ENCODE data around the gene JOSD2.
A peak's percentile ranks its signal among the peaks of the same experiment; 100 is the strongest.

The JOSD2 gene

GRCh38 chr19:50511069-50511822 lies at the start of gene JOSD2:
JOSD2 (minus strand) TSS chr19:50511191; CDS start chr19:50510431, 760 bp downstream.
- peak; percentile 99 for DNase-seq

GRCh38 chr19:50559636-50560035 lies 48.6 kb upstream of the JOSD2 start:
- no peak for DNase-seq

GRCh38 chr19:50558449-50558848 lies 47.5 kb upstream of the JOSD2 start:
- DNase-seq = no peak

- no peak for DNase-seq
Measured at GRCh38 chr19:50558039-50558438, 47.0 kb upstream of the JOSD2 start.

- no peak for DNase-seq
Measured at GRCh38 chr19:50557009-50557613, 46.1 kb upstream of the JOSD2 start.

- DNase-seq = peak; percentile 18 to 73
Measured at GRCh38 chr19:50556282-50557008, 45.5 kb upstream of the JOSD2 start.

- no peak for DNase-seq
Measured at GRCh38 chr19:50555450-50556281, 44.7 kb upstream of the JOSD2 start.

GRCh38 chr19:50555033-50555432 lies 44.0 kb upstream of the JOSD2 start:
- no peak for DNase-seq

GRCh38 chr19:50554212-50554611 lies 43.2 kb upstream of the JOSD2 start:
- DNase-seq = no peak

- no peak for DNase-seq
Measured at GRCh38 chr19:50553134-50553703, 42.2 kb upstream of the JOSD2 start.

GRCh38 chr19:50552540-50552939 lies 41.5 kb upstream of the JOSD2 start:
- no peak for DNase-seq

- no peak for DNase-seq
Measured at GRCh38 chr19:50551715-50552187, 40.8 kb upstream of the JOSD2 start.

- DNase-seq = no peak
Measured at GRCh38 chr19:50551034-50551714, 40.2 kb upstream of the JOSD2 start.

GRCh38 chr19:50550594-50550966 lies 39.6 kb upstream of the JOSD2 start:
- DNase-seq = no peak

GRCh38 chr19:50549927-50550593 lies 39.1 kb upstream of the JOSD2 start:
- no peak for DNase-seq

GRCh38 chr19:50549059-50549926 lies 38.3 kb upstream of the JOSD2 start:
- no peak for DNase-seq

- no peak for DNase-seq
Measured at GRCh38 chr19:50548191-50549058, 37.4 kb upstream of the JOSD2 start.

GRCh38 chr19:50547385-50548190 lies 36.6 kb upstream of the JOSD2 start:
- no peak for DNase-seq
